ENCODE results near the gene DEDD.
A peak's percentile ranks its signal among the peaks of the same experiment; 100 is the strongest.

DEDD gene

GRCh38 chr1:161132410-161133219 lies at the start of gene DEDD:
Gene DEDD (minus strand): TSS chr1:161132667. CDS start chr1:161124462, 8,205 bp downstream.
- intact Hi-C loops (cut with DNase I; ENCODE audit: low total_unique reads), result no loop called here
- DNase-seq, result peak; percentile 98
- no peak for TF ChIP-seq CTCF (IDR thresholded peaks at IDR 0.05)
- Histone ChIP-seq H3K4me3 (peak within 1 kb of the TSS; percentile 74 to 85), H3K4me1 (peaks cover 0 to 58% (median 40%) of the 10 kb centered on the region in 4 donors), H3K27me3 (no peaks in the 10 kb centered on the region), H3K36me3 (peaks cover 13 to 23% (median 17%) of the 10 kb centered on the region in 3 donors), H3K9me3 (no peaks in the 10 kb centered on the region), H3K27ac (peak within 1 kb of the TSS; percentile 89 to 91)

DNA sequence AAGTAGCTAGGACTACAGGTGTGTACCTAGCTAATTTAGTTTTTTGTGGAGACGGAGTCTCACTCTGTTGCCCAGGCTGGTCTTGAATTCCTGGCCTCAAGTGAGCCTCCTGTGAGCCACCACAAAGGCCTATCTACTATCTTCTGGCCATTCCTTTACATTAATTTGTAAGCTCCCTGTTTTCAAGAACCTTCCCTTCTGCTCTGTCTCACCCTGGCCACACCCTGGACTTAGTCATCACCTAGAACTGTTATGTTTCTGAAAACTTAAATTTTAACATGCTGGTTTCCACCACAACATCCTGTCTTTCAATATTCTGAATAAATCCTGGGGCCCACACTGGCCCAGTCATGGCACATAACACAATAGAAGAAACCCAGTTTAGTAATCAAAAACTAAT lies 49.7 kb upstream of the DEDD start:
- Histone ChIP-seq H3K9me3 (no peaks in the 10 kb centered on the region), H3K27me3 (no peaks in the 10 kb centered on the region), H3K36me3 (no peaks in the 10 kb centered on the region), H3K4me1 (peaks cover 0 to 19% (median 6%) of the 10 kb centered on the region in 4 donors), H3K4me3 (no peak overlapping the region), H3K27ac (no peak overlapping the region)
- intact Hi-C loops (cut with DNase I; ENCODE audit: low total_unique reads), result no loop called here
- TF ChIP-seq CTCF (IDR thresholded peaks at IDR 0.05), result no peak
- DNase-seq, result peak in 1 of 2 donors; percentile 24

GRCh38 chr1:161180639-161181038 lies 48.2 kb upstream of the DEDD start:
- Histone ChIP-seq H3K27ac (no peak overlapping the region), H3K9me3 (no peaks in the 10 kb centered on the region), H3K36me3 (peaks cover 0 to 5% (median 0%) of the 10 kb centered on the region in 3 donors), H3K27me3 (no peaks in the 10 kb centered on the region), H3K4me1 (peaks cover 0 to 30% (median 14%) of the 10 kb centered on the region in 4 donors), H3K4me3 (no peak overlapping the region)
- TF ChIP-seq CTCF (IDR thresholded peaks at IDR 0.05), result peak in 1 of 2 experiments; percentile 4
- no peak for DNase-seq
- intact Hi-C loops (cut with DNase I; ENCODE audit: low total_unique reads), result no loop called here

DNA sequence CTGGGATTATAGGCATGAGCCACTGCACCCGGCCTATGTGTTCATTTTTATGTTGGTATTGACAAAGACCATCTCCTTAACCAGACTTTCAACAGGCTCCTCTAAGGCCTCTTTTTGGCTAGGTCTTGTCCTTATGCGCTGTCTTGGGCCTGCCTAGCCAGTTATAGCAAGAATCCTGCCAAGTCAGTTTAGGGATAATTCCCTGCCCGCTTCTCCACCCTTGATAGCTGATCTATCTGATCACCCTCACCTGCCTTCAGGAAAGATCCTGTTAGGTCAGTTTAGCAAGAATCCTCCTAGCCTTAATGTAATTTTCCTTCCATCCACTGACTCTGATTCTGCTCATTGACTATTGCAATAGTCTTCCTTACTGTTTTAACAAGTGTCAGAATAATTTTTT lies 47.2 kb upstream of the DEDD start:
- H3K4me3 ChIP-seq, result no peak overlapping the region
- peak in 1 of 2 donors; percentile 20 for DNase-seq
- intact Hi-C loops (cut with DNase I; ENCODE audit: low total_unique reads), result no loop called here
- no peak for TF ChIP-seq CTCF (IDR thresholded peaks at IDR 0.05)
- no peaks in the 10 kb centered on the region for H3K27me3 ChIP-seq
- H3K4me1 ChIP-seq, result peaks cover 0 to 24% (median 12%) of the 10 kb centered on the region in 4 donors
- no peak overlapping the region for H3K27ac ChIP-seq
- no peaks in the 10 kb centered on the region for H3K9me3 ChIP-seq
- H3K36me3 ChIP-seq, result peaks cover 0 to 14% (median 3%) of the 10 kb centered on the region in 3 donors

DNA sequence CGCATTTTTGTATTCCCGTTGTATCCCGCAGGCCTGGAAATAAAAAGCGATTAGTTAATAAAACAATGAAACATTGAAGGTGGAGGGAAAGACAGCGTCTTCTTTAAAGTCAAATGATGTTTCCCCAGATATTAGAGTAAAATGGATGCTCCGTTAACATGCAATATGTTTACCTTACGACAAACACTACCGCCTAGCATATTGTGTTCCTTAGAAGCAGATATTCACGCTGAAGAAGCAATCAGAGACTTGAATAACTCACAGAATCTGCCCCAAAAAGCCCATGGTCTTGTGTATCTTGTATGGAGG lies 45.4 kb upstream of the DEDD start:
- peak overlapping the region; percentile 66 to 81 for H3K4me3 ChIP-seq
- no peaks in the 10 kb centered on the region for H3K9me3 ChIP-seq
- no peak for DNase-seq

More for the DNA sequence above, 45.4 kb upstream of the DEDD start:
- Histone ChIP-seq H3K36me3 (peaks cover 7 to 32% (median 12%) of the 10 kb centered on the region in 3 donors), H3K27ac (peak overlapping the region; percentile 89 to 94), H3K4me1 (peaks cover 0 to 28% (median 20%) of the 10 kb centered on the region in 4 donors), H3K27me3 (no peaks in the 10 kb centered on the region)
- no peak for TF ChIP-seq CTCF (IDR thresholded peaks at IDR 0.05)
- intact Hi-C loops (cut with DNase I; ENCODE audit: low total_unique reads), result no loop called here

Measured in tibial artery (tissue), 4 donors.